8988T (cell line): ENCODE measurements around the gene DACH1.
"Not testable (repeated sequence)": the region's sequence is repeated elsewhere in the genome, so short reads cannot be mapped to it uniquely, and the experiment has no call there.

Experiments
- DNase-seq: peaks from one replicate; pipeline ENCODE4 v3.0.0; 2011

The DACH1 gene

GRCh38 chr13:71827241-71827640 lies 39.8 kb downstream of the DACH1 start:
- DNase-seq: no peak

- no peak for DNase-seq
Observed at GRCh38 chr13:71820699-71821098, 46.3 kb downstream of the DACH1 start.

GRCh38 chr13:71817335-71817734 lies 49.7 kb downstream of the DACH1 start:
- DNase-seq: no peak

DNA sequence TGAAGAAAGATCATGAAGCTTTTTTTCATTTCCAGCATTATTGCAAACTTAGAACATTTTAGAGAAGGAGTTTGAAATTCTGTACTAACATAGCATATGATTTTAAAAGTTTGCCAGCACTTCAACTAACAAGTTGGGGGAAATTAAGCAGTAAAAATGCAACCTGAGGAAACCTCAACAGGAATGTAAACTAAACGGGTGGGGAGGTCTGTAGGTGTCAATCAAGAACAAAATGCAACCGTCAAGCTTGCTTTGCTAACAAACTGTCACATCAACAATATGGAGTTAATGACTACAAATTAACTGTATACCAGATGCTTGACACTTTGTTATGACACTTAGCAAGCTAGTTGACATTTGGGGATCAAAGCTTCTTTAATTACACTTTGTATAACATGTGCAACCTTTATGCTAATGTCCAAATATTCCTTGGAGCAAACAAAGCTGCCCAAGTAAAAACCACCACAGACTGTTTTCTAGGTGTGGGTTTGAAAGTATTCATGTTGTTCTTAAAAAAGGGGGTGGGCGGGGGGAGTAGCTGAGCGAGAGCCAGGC lies 52.1 kb downstream of the DACH1 start:
- no peak for DNase-seq

GRCh38 chr13:71813187-71813586 lies 53.8 kb downstream of the DACH1 start:
- DNase-seq: no peak

GRCh38 chr13:71811344-71811743 lies 55.7 kb downstream of the DACH1 start:
- DNase-seq: no peak

- DNase-seq: no peak
Observed at GRCh38 chr13:71808708-71809107, 58.3 kb downstream of the DACH1 start.

- no peak for DNase-seq
Observed at GRCh38 chr13:71806886-71807285, 60.1 kb downstream of the DACH1 start.

DNA sequence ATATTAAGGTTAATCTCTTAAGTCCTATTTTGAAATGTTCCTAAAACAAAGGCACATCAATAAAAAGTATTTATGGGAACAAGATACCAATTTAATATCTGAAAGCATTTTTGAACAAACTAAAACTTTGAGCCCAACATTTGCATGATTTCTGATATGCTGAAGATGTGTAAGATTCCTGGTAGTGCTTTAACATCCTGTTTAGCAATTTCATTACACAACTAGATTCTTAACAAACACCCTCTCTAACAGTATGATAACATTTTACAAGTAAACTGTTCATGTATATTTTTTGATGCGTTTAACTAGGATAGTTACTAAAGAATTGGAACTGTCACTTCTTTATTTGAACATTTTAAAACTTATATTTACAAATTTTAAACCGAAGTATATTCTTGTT lies 63.9 kb downstream of the DACH1 start:
- DNase-seq: no peak

DNA sequence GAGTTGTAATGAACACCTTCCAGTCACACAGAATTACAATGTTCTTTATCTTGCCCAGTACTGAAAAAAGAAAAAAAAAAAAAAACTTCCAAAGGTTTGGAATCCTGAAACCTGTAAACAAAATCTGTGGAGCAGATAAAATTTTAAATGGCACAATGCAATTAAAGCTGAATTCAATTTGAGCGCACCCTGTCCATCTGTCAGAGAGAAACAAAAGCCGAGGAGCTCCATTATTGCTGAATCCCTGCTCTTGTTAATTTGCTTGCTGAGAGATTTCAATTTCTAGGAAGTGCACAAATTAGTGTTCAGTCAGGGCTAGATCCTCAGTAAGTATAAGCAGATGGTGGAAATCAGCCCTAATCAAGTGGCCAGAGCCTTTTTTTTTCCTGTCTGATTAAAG lies 65.2 kb downstream of the DACH1 start:
- no peak for DNase-seq

DNA sequence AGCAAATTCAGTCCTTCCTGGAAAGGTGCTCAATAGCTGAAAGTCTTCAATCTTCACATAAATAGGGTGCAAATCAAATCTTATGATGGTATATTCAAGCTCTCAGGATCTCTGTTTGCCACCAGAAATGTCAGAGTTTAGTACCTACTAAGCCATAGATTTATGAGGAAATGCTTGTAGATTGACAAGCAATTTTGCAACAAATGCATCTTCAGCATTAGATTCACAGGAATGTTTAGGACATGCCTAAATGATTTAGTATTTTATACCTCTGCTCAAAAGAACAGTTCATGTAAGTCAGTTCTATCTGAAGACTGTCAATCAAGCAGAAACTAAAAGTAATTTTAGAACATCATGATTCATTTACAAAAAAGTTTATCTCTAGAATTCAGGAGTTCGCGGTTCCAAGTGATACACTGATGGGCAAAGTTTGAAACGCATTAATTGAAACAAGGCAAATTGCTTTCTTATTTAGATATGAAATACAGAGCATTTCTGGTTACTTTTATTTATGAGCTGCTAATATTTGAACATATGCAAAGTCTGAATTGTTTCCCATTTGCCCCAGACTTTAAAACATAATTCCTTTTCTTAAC lies 65.7 kb downstream of the DACH1 start:
- DNase-seq: no peak

GRCh38 chr13:71799324-71799723 lies 67.7 kb downstream of the DACH1 start:
- DNase-seq: no peak

DNA sequence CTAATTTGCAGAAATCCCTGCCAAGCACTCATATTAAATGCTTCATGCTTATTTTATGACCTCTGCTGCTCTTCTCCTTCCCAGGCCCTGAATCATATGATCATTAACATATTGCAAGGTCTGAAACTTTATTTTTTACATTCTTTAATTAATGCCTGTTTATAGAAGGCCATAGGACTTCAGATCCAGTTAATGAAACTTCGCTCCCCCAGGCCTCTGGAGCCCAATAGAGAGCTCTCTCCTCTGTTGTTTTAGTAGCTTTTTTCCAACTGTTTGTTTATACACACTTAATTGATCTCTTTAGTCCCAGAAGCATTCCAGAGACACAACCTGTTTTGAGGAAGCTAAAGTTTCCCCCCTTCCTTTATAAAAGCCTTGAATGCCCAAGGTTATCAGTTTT lies 68.3 kb downstream of the DACH1 start:
- no peak for DNase-seq

- DNase-seq: no peak
Observed at GRCh38 chr13:71797517-71797916, 69.5 kb downstream of the DACH1 start.

GRCh38 chr13:71789693-71790329 lies 77.2 kb downstream of the DACH1 start:
- no peak for DNase-seq

DNA sequence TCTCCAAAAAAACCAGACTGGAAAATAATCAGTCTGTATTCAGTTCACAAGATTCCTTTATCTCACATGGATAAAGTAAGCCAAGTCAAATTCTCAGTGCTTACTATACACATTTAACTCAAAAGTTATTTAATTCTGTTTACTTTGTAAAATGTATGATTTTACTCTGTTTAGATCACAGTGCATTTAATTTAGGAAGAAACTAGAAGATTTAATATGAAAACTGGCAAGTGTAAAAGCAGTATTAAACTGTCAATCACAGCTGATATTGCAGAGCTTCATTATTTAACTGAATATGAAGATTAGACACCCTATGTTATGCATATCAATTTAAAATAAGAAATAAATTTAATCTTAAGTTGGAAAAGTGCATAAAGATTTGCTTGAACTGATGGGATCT lies 78.0 kb downstream of the DACH1 start:
- no peak for DNase-seq

- no peak for DNase-seq
Observed at GRCh38 chr13:71787414-71787813, 79.6 kb downstream of the DACH1 start.

GRCh38 chr13:71786875-71787274 lies 80.1 kb downstream of the DACH1 start:
- DNase-seq: no peak

GRCh38 chr13:71785361-71785760 lies 81.6 kb downstream of the DACH1 start:
- DNase-seq: no peak

- no peak for DNase-seq
Observed at GRCh38 chr13:71780546-71780945, 86.5 kb downstream of the DACH1 start.

- not testable (repeated sequence) for DNase-seq
Observed at GRCh38 chr13:71778998-71779397, 88.0 kb downstream of the DACH1 start.

GRCh38 chr13:71775966-71776365 lies 91.0 kb downstream of the DACH1 start:
- no peak for DNase-seq

GRCh38 chr13:71774863-71775262 lies 92.1 kb downstream of the DACH1 start:
- no peak for DNase-seq

- no peak for DNase-seq
Observed at GRCh38 chr13:71773531-71773930, 93.5 kb downstream of the DACH1 start.

DNA sequence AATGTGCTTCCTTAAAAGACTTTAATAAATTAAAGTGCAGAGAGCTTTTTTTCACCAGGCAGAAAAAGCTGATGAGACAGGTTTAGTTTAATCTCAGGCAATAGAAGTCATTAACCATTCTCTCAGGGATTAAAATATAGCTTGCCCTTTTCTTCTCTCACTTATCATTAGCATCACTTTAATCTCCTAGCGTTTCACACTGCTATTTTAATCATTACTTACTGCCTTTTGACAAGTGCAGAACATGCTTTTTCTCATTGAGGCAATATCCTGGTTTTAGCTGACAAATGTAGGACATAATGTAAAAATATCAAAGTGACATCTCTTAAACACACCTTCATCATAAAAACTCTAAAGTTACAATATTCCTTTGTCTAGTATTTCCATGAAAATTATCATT lies 94.6 kb downstream of the DACH1 start:
- no peak for DNase-seq
